GM12878 (cell line): ENCODE results near the gene KIF20B. TPM values are rescaled to one million over a fixed set of nuclear protein-coding genes. Genes with fewer than 3 reads are reported as not detected.
A peak's percentile ranks its signal among the peaks of the same experiment; 100 is the strongest.

Experiments
- ATAC-seq: fragments of 200-7000 bp; cut with Tn5 transposase; 3 replicates; pipeline ENCODE4 v1.9.1; 2020; ENCODE audit warnings: mild to moderate bottlenecking, moderate library complexity
- BruUV-seq: library from RNA; stranded (reverse); fragments of 400-500 nt; replicated peaks from 2 replicates; lab custom pipeline; 2021; lab: Mats Ljungman, UMichigan
- CTCF ChIA-PET: fragments of 300-600 bp; sonication (Branson Sonifier 250); formaldehyde crosslinking; extraction: SDS; loops from one replicate; lab custom pipeline; 2021; ENCODE audit warnings: inconsistent platforms; lab: Yijun Ruan, JAX
- POLR2A ChIA-PET: fragments of 350-600 bp; formaldehyde crosslinking; extraction: SDS; loops from one replicate; lab custom pipeline; 2021; ENCODE audit warnings: inconsistent platforms; lab: Charles Lee
- RAD21 ChIA-PET: fragments of 300-600 bp; sonication (Branson Sonifier 250); formaldehyde crosslinking; loops from one replicate; lab custom pipeline; 2023; ENCODE audit warnings: antibody characterized with exemption; ENCODE audit not compliant: unreplicated experiment; lab: Charles Lee
- SMC1A ChIA-PET: fragments of 300-600 bp; sonication (Branson Sonifier 250); formaldehyde crosslinking; loops from one replicate; lab custom pipeline; 2023; ENCODE audit not compliant: unreplicated experiment, uncharacterized antibody; lab: Charles Lee
- DNase-seq: peaks from one replicate; pipeline ENCODE4 v3.0.0-alpha.2; 2011; ENCODE audit warnings: low read depth, low spot score
- FAIRE-seq: peaks from 3 replicates; lab custom pipeline; 2011; peaks lifted over from hg19 to GRCh38; lab: Jason Lieb, UNC
- H2AFZ ChIP-seq: 2 replicates; pipeline ENCODE4 v1.6.0; 2011; ENCODE audit warnings: low read depth, low read length, control low read depth; ENCODE audit not compliant: control insufficient read depth
- H3K27ac ChIP-seq: 2 replicates; pipeline ENCODE4 v1.5.1; 2011; ENCODE audit warnings: control low read depth; ENCODE audit not compliant: control insufficient read depth, insufficient read depth
- H3K27me3 ChIP-seq, 2 experiments: replicated peaks in 1 of 2; 2 replicates each; pipeline versions ENCODE4 v1.6.0 to v1.6.1; 2011; ENCODE audit warnings: low read length in 1 of 2; ENCODE audit not compliant: control insufficient read depth in 2 of 2, insufficient read depth in 2 of 2
- H3K36me3 ChIP-seq, 2 experiments: 2 replicates each; pipeline ENCODE4 v1.5.1; 2011; ENCODE audit warnings: low read length in 1 of 2; ENCODE audit not compliant: control insufficient read depth in 2 of 2, insufficient read depth in 2 of 2
- H3K4me1 ChIP-seq: 2 replicates; pipeline ENCODE4 v1.6.1; 2011; ENCODE audit warnings: mild to moderate bottlenecking, low read length, moderate library complexity, mixed read lengths; ENCODE audit not compliant: control insufficient read depth, insufficient read depth
- H3K4me2 ChIP-seq: 2 replicates; pipeline ENCODE4 v1.6.0; 2011; ENCODE audit warnings: control low read depth; ENCODE audit not compliant: control insufficient read depth, insufficient read depth
- H3K4me3 ChIP-seq: fragments of 200-600 bp; sonication (generic); 2 replicates; pipeline ENCODE4 v1.5.1; 2016
- H3K79me2 ChIP-seq: 2 replicates; pipeline ENCODE4 v1.6.0; 2011; ENCODE audit warnings: low read length; ENCODE audit not compliant: control insufficient read depth, insufficient read depth
- H3K9ac ChIP-seq: 2 replicates; pipeline ENCODE4 v1.8.0; 2011; ENCODE audit warnings: low read length, control low read depth, mixed read lengths; ENCODE audit not compliant: control insufficient read depth, insufficient read depth
- H3K9me3 ChIP-seq: replicated peaks from 3 replicates; pipeline ENCODE4 v1.5.1; 2011; ENCODE audit warnings: mild to moderate bottlenecking, low read length; ENCODE audit not compliant: control insufficient read depth, insufficient read depth
- H4K20me1 ChIP-seq: 2 replicates; pipeline ENCODE4 v1.6.0; 2011; ENCODE audit not compliant: control insufficient read depth, insufficient read depth
- ETV6 ChIP-seq, 2 experiments: fragments of 450-650 bp in 1 of 2; IDR thresholded peaks in 1 of 2; conservative IDR thresholded peaks in 1 of 2; 2 replicates each; pipeline ENCODE4 v1.6.1; 2014; ENCODE audit warnings: antibody characterized with exemption in 1 of 2, borderline replicate concordance in 1 of 2, low read depth in 1 of 2, mild to moderate bottlenecking in 1 of 2, moderate library complexity in 1 of 2
- MEF2B ChIP-seq: fragments of 450-650 bp; IDR thresholded peaks from 2 replicates; pipeline ENCODE4 v1.6.1; 2018; ENCODE audit warnings: mild to moderate bottlenecking, moderate library complexity; ENCODE audit not compliant: partially characterized antibody, poor library complexity, severe bottlenecking
- MTA2 ChIP-seq: fragments of 450-650 bp; IDR thresholded peaks from 2 replicates; pipeline ENCODE4 v1.6.1; 2016; ENCODE audit warnings: low read depth, mild to moderate bottlenecking, moderate library complexity
- NR2C2 ChIP-seq: IDR thresholded peaks from 2 replicates; pipeline ENCODE4 v1.6.1; 2011; ENCODE audit warnings: borderline replicate concordance, low read depth; ENCODE audit not compliant: control insufficient read depth, insufficient read length
- NR2F1 ChIP-seq: fragments of 450-650 bp; conservative IDR thresholded peaks from 2 replicates; pipeline ENCODE4 v1.6.1; 2017; ENCODE audit warnings: mild to moderate bottlenecking
- PBX3 ChIP-seq: IDR thresholded peaks from 2 replicates; pipeline ENCODE4 v1.6.1; 2011; ENCODE audit warnings: mild to moderate bottlenecking, low read depth, low read length, moderate library complexity; ENCODE audit not compliant: insufficient replicate concordance
- RELB ChIP-seq: fragments of 450-650 bp; IDR thresholded peaks from 2 replicates; pipeline ENCODE4 v1.6.1; 2017; ENCODE audit warnings: low read depth, mild to moderate bottlenecking, moderate library complexity
- REST ChIP-seq: IDR thresholded peaks from 2 replicates; pipeline ENCODE4 v1.6.1; 2012; ENCODE audit warnings: mild to moderate bottlenecking, low read depth, low read length
- SKIL ChIP-seq: fragments of 450-650 bp; IDR thresholded peaks from 2 replicates; pipeline ENCODE4 v1.6.1; 2017; ENCODE audit warnings: mild to moderate bottlenecking, low read depth, inconsistent platforms; ENCODE audit not compliant: poor library complexity, severe bottlenecking
- WGBS: methylation state at CpG from one replicate; pipeline ENCODE4 v1.1.6; 2016; ENCODE audit warnings: low lambda C conversion rate; ENCODE audit not compliant: insufficient replicate concordance, insufficient coverage; ENCODE audit errors: missing lambda C conversion rate; 5-methylcytosine and 5-hydroxymethylcytosine counted together
- in situ Hi-C: fragments of 300-500 bp; cut with MboI; formaldehyde crosslinking; loops from 9 replicates; pipeline ENCODE4 v1.14.3; 2018; ENCODE audit warnings: mixed read lengths
- intact Hi-C: fragments of 100-400 bp; cut with micrococcal nuclease; formaldehyde crosslinking; loops from one replicate; pipeline ENCODE4 v1.14.2; 2022; ENCODE audit not compliant: unreplicated experiment
- polyA plus RNA-seq, 11 experiments: library from polyadenylated mRNA; depleted of rRNA in 4 of 11; unstranded in 6 of 11; stranded (reverse) in 5 of 11; fragments of >200 nt; fragmentation: Nextera tagmentation in 4 of 11; fragmentation: Illumina TruSeq in 1 of 11; extraction: Ambion mirVana in 4 of 11; extraction: Trizol in 1 of 11; gene quantifications; 1 replicate in 1 of 11; 2 replicates in 10 of 11; pipeline versions ENCODE4 v1.2.1 to v1.2.3, GENCODE V29; 2011 to 2016; ENCODE audit warnings: inconsistent platforms in 2 of 11, missing spikeins in 2 of 11, low read depth in 1 of 11
- total RNA-seq, 4 experiments: library from RNA; depleted of rRNA in 3 of 4; stranded (reverse); fragments of >200 nt in 3 of 4; fragmentation: Illumina TruSeq in 1 of 4; extraction: Trizol in 1 of 4; gene quantifications; 2 replicates each; pipeline versions ENCODE4 v1.2.1 to v1.2.3, GENCODE V29; 2013 to 2021

Gene KIF20B
- total and polyA plus RNA-seq, 10 of the 15 experiments (the other 5 are each of a cell fraction or from before 2014, with no cell fraction given), result 15.6 to 67.7 (median 44.3) TPM

- Histone ChIP-seq H3K27ac (no peak overlapping the region; the same call in 1 of the 2 replicates), H2AFZ (no peak overlapping the region), H3K27me3 (no peaks in the 10 kb centered on the region), H3K4me2 (no peak overlapping the region), H3K4me1 (peaks cover 7% of the 10 kb centered on the region), H4K20me1 (no peaks in the 10 kb centered on the region), H3K9ac (no peak overlapping the region), H3K4me3 (no peak overlapping the region), H3K9me3 (peaks cover 10% of the 10 kb centered on the region; the same call in 2 of the 3 replicates), H3K36me3 (no peaks in the 10 kb centered on the region), H3K79me2 (no peaks in the 10 kb centered on the region)
- no TSS peak for BruUV-seq
- ChIA-PET CTCF (interaction anchor here (0.8 to 1.4 kb wide), 7 partner anchors 9 to 290 kb away, joined by 3 to 5 read pairs (median 3); no protein-coding TSS in a partner anchor), RAD21 (interaction anchor here (0.6 to 2.7 kb wide), 5 partner anchors 14 to 50 kb away, joined by 3 to 9 read pairs (median 4); partner anchors contain the start of gene KIF20B), SMC1A (interaction anchor here (0.8 to 1.7 kb wide), 15 partner anchors 8 to 623 kb away, joined by 3 to 6 read pairs (median 4); no protein-coding TSS in a partner anchor), POLR2A (interaction anchor here (1.0 to 1.7 kb wide), 5 partner anchors 10 to 26 kb away, joined by 3 to 8 read pairs (median 5); no protein-coding TSS in a partner anchor)
- ATAC-seq, result peak; percentile 83
- no peak for FAIRE-seq
- 69% methylated on average over 10 of the region's 10 CpGs for WGBS
- peak; percentile 32 for DNase-seq
- intact Hi-C loops, result loop anchor here (10.0 kb wide), 1 partner anchor 395 kb away; no protein-coding TSS in a partner anchor
- in situ Hi-C loops, result no loop called here
- TF ChIP-seq NR2C2 (no peak), NR2F1 (peak; percentile 75), ETV6 (conservative IDR thresholded peaks at IDR 0.05 in 1 of 2, IDR thresholded peaks at IDR 0.05 in 1 of 2; ENCODE audit: borderline replicate concordance in 1 of 2, low read depth in 1 of 2) (no peak), REST (no peak), SKIL (peak; percentile 29), RELB (peak; percentile 18; the same call in 1 of the 2 replicates), PBX3 (no peak), MTA2 (peak; percentile 84), MEF2B (peak; percentile 34)
These were observed 42.0 kb upstream of the KIF20B start for GRCh38 chr10:89659143-89660131.
